Measurements from ENCODE around the gene SNX13. TPM values are rescaled to one million over a fixed set of nuclear protein-coding genes. Genes with fewer than 3 reads are reported as not detected.

The SNX13 gene
- total RNA-seq, 1 donor from 2014 or later = 30.1 TPM

DNA sequence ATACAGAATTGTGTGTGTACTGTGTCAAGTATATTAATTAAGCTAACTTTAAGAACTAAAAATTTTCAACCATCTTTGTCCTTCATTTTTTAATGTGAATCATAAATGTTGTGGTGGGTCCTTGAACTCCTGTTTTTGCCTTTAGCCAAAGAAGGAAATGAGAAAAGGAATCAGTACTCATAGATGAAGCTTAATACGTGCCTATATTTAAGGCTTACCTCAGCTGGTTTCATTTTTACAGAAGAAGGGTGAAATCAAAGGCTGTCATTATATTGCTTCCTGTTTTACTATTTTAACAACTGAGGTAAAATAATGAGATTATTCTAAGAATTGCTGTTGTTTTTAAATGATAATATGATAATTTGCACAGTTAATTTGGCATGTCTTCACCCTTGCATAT lies 6.3 kb upstream of the SNX13 start:
- intact Hi-C loops (cut with micrococcal nuclease) = loop anchor here (10.0 kb wide), 2 partner anchors 1022 to 1192 kb away; partner anchors contain the start of gene TSPAN13

DNA sequence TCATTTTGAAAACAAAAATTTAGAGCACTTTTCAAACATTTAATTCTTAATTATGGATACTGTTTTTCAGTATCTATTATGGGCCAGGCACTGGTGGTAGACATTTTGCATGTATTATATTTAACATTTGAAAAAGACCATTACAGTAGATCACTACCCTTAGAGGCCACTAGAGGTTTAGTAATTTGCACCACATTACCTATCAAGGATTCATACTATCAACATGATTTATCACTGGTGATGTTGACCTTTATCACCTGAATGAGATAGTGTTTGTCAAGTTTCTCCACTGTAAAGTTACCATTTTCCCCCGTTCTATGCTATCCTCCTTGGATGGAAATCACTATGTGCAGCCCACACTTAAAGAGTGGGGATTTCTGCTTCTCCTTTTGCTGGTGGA lies 4.4 kb upstream of the SNX13 start:
- intact Hi-C loops (cut with micrococcal nuclease) = loop anchor here (5.0 to 10.0 kb wide), 5 partner anchors 77 to 1190 kb away; partner anchors contain the start of gene TSPAN13

DNA sequence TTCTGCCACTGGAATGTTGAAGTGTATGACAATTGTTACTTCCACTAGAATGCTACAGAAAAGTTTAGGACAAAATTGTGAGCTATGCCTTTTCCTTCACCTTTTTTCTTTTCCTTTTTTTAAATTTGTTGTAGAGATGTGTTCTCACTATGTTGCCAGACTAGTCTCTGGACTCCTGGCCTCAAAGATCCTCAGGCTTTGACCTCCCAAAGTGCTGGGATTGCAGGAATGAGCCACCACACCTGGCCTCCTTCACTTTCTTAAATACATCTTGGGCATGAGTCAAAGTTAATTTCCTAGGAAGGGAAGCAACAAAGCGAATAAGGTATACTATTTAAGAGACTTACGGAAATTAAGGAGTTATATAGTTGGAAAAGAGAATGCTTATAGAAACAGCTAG lies 2.7 kb upstream of the SNX13 start:
- intact Hi-C loops (cut with micrococcal nuclease) = loop anchor here (5.0 to 10.0 kb wide), 5 partner anchors 76 to 1188 kb away; partner anchors contain the start of gene TSPAN13

DNA sequence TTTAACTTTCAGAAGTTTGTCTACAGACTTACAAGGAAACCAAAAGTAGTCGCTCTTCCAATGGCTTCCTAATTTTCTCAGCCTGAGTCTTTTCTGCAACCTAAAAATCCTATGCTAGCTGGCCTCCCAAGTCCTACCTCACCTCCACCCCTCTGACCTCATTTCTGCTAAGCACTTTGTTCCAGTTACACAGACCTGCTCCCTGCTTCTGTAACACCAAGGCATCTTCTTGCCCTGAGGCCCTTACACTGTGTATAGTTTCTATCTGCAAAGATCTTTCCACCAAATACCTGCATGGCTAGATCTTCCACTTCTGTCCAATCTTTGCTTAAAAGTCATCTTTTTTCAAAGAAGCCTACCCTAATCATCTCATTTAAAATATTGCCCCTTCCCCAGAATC lies 1.9 kb upstream of the SNX13 start:
- intact Hi-C loops (cut with micrococcal nuclease) = loop anchor here (5.0 to 10.0 kb wide), 5 partner anchors 75 to 1187 kb away; partner anchors contain the start of gene TSPAN13

DNA sequence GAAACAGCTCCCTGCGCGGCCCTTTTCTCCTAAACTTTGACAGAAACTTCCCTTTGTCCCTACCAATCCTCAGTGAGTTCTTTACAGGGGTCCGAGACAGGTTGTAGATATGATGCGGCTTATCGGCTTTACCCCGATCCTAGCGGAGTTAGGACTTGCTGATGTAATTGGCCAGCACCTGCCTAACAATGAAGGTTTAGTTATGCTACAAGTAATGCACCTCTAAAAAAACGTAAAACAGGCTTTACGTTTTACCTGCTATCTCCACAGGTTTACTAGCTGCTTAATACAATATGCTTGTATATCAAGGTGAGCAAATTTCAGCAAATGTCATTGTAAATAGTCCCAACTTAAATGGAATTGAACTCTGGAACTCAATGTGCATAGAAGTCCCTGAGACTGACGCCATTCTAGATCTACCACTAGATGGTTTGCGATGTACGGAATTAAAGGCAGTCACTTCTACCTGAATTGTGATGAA lies 697 bp upstream of the SNX13 start:
- intact Hi-C loops (cut with micrococcal nuclease) = loop anchor here (1.0 to 10.0 kb wide), 11 partner anchors 11 to 1767 kb away; partner anchors contain the start of genes AHR, BZW2 and TSPAN13

DNA sequence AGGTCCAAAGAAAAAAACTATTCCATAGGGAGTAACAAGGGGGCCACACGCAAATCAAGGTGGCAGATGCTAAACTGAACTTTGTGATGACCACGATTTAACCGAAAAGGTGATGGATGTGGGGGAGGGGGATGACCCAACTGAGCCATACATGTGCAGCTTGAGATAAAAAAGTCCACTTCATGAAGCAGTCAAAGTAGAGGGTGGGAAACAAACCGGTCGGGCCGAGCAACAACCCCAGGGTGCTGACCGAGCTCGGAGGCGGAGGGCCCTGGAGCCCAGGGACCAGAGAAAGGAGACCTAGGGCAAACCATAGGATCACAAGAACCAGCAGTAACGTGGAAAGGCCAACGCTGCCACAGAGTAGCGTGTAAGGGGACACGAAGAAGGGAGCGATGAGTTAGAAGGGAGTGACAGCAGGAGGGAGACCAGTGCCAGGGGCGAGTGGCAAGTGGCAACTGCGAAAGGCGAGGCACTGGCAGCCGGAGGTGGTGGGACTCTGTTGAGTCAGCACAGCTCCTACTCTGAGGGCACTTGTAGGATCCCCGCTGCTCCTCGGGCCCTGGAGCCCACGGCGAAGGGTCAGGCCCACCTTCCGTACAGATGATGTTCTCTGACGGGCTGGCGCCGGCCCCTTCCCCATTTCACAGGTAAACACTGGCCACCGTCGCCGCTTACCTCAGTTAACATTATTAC lies 540 bp downstream of the SNX13 start:
- intact Hi-C loops (cut with micrococcal nuclease) = loop anchor here (1.0 to 10.0 kb wide), 12 partner anchors 13 to 1519 kb away; partner anchors contain the start of genes AHR, BZW2, CRPPA and TSPAN13

DNA sequence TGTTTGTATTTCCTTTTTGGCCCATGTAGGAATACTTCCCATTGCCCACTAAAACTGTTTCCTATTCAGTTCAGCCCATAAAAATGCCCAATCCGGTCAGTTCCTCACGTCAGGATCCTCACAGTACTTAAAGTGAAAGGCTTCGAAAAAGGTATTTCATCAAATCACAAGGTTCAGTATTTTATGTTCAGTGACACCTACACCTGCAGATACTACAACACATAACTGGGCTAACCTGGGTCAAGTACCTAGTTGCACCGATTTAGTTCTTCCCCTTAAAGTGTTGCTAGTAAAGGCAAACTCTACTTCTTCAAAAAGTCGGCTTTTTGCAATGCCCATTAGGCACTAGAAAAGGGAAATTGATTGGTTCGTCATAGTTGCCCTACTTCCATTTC lies 1.1 kb downstream of the SNX13 start:
- intact Hi-C loops (cut with micrococcal nuclease) = loop anchor here (2.0 to 5.0 kb wide), 2 partner anchors 957 to 1518 kb away; partner anchors contain the start of gene CRPPA

DNA sequence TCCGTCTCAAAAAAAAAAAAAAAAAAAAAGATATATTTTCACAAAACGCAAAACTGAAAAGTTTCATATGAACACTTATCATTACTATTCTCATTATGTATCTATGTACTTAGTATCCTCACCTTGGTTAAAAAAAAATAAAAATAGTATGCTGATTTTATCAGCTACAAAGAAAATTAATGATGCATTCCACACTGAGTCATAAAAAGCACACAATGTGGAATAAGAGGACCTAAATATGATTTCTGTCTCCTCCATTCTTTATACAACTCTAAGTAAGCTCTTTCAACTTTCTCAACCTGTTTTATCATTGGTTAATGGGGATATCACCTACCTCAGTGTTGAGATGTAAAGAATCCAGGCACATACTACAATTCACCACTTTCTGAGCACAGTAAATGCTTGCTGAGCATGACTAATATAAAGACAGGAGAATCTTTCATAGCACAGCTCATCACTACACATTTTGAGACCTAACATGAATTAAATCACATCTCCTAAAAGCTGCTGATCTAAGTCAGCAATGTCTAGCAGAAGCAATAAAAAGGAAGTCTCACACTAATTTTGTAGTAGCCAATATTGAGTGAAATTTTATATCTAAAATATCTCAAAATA lies 2.7 kb downstream of the SNX13 start:
- intact Hi-C loops (cut with micrococcal nuclease) = loop anchor here (2.0 to 5.0 kb wide), 2 partner anchors 955 to 1517 kb away; partner anchors contain the start of gene CRPPA

DNA sequence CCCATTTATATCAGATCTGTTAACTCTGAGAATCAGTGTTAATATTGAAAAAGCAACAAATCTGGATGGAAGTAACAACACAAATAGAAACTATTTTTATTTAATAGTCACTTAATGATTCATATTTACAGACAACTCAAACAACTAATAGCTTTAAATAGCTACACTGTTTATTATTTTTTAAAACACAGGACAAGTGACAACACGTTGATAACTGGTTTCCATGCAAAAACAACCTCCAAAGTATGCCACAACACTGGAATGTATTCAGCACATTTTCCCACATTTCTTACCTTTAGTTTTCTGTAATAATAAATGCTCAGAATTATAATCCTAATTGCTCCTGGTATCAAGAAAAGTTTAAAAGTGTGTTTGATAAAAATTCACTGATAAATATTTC lies 4.0 kb downstream of the SNX13 start:
- intact Hi-C loops (cut with micrococcal nuclease) = loop anchor here (5.0 kb wide), 1 partner anchor 954 kb away; no protein-coding TSS in a partner anchor

DNA sequence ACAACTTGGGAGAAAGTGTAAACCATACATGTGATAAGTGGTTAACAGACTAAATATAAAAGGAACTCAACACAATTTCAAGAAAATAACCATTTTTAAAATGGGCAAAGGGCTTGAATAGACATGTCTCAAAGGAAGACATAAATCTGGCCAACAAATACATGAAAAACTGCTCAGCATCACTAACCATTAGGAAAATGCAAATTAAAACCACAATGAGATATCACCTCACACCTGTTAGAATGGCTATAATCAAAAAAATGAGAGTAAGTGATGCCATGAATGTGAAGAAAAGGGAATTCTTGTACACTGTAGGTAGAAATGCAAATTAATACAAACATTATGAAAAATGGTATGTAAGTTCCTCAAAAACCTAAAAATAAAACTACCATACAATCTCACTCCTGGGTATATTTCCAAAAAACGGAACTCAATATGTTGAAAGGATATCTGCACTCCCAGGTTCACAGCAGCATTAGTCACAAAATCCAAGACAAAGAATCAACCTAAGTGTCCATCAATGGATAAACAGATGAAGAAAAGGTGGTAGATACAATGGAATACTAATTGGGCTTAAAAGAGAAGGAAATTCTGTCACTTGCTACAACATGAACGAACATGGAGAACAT lies 5.6 kb downstream of the SNX13 start:
- intact Hi-C loops (cut with micrococcal nuclease) = loop anchor here (5.0 kb wide), 1 partner anchor 952 kb away; no protein-coding TSS in a partner anchor

DNA sequence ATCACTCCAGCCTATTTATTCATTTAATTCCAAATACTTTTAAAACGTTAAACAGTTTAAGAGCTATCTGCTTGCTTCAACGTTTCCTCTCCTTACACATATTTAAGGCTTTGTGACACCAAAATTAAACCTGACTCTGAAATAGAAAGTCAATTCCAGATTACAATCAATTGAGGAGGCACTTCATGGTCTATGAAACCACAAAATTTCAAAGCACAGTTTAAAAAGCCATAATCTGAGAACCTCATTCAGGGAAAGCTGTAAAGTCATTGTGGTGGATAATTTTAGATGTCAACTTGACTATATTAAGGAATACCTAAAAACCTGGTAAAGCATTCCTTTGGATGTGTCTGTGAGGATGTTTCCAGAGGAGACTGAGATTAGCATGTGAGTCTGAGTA lies 6.2 kb downstream of the SNX13 start:
- intact Hi-C loops (cut with micrococcal nuclease) = no loop called here

DNA sequence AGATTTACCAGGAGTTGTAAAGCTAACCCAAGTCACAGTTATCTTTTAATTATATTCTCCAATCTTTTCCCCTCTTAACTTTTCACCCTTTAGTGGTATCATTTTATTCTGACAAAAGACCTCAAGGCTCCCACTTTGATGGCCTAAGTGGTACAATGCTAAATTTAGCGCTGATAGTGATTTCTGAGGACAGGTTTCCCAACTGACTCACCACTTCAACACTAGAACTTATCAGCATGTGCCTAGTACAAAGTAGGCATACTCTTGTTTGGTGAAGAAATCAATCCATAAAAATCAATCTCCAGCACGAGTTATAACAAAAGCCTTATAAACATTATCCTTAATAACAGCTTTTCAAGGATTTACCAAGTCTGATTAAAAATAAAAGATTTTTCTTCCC lies 7.5 kb downstream of the SNX13 start:
- intact Hi-C loops (cut with micrococcal nuclease) = no loop called here

DNA sequence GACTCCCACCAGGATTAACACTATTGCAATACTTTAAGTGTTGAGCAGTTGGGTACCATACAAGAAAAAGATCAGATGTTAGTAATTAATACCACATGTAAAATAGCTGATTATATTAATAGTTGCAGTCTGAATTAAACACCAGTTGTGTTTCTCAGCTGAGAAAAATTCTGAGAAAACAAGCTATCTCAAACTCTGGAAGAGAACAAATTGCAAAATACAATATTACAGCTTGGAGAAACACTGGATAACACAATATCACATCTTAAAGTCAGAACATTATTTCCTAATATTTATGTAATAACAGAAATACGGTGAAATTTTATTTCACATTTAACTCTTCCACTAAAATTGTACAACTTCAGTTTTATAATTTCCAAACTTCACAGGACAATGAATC lies 9.2 kb downstream of the SNX13 start:
- intact Hi-C loops (cut with micrococcal nuclease) = no loop called here

DNA sequence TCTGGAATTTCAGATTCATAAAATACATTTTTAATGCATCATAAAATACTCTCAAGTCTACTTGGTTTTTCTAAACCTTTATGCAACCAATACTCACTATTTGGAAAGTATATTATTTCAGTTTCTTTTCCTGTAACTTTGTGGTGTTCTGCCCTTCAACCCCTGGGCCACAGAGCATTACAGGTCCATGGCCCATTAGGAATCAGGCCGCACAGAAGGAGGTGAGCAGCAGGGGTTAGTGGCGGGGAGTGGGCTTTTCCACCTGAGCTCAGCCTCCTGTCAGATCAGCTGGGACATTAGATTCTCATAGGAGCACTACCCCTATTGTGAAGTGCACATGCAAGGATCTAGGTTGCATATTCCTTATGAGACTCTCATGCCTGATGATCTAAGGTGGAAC lies 9.7 kb downstream of the SNX13 start:
- intact Hi-C loops (cut with micrococcal nuclease) = no loop called here

DNA sequence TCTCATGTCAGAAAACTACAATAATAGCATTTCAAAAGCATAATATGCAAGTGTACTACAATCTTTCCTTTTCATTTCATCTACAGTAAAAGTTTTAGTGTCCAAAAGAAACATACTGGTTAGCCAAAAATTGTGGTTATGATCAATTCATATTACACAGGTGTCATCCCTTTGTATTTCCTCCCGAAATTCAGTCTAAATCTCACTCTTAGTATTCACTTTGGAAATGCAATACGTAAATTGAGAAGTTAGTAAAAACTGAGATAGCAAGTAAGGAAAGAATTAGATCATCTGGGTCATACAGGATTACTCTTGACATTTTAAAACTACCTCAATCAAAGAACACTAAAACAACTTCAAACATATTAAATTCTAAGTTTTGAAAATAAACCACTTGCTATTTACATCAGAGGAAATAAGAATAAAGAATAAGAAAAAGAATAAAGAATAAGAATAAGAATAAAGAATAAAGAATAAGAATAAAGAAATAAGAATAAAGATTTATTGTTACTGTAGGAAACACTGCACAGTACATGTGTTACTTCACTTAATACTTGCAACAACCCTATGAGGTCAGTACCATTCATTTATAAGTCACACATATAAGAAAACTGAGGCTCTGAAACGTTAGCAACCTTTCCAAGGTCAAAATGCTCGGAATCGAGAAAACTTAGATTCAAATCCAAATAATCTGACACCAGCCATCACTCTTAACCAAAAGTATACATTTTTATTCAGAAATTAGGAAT lies 10.5 kb downstream of the SNX13 start:
- intact Hi-C loops (cut with micrococcal nuclease) = no loop called here

DNA sequence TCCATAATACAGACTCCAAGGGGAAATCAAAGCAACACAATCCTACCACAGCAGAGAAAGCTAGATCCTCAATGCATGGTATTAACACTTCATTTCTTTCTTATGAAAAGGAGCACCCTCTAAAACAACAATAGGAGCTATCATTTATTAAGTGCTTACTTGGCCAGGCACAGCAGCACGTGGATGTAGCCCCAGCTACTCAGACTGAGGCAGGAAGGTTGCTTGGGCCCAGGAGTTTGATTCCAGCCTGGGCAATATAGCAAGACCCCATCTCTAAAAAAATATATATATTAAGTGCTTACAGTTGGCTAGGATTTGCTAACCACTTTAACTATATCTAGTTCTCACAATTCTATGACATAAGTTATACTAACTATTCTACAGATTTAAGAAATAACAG lies 12.2 kb downstream of the SNX13 start:
- intact Hi-C loops (cut with micrococcal nuclease) = no loop called here

DNA sequence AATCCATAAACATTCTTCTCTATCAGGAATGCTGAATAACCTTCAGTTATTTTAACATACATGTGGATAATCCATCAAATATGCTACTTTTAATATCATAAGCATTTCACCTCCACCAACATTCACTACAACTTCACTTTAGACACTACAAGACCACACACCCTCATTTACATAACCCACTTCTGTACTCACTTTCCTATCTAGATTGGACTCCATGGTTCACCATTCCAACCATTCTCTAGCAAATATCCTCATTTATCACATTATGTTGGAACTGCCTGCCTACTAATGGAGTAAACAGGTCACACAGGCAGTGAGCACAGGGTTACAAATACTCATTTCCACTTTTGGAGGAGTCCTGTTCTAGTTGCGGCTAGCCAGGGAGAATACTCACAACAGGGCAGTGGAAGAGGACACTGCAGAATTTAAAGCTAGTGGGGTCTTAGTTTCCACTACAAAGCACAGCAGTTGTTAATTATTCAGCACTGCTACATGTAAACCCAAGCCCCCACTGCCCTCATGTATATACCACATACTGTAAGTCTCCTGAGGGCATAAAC lies 18.4 kb downstream of the SNX13 start:
- intact Hi-C loops (cut with micrococcal nuclease) = no loop called here

DNA sequence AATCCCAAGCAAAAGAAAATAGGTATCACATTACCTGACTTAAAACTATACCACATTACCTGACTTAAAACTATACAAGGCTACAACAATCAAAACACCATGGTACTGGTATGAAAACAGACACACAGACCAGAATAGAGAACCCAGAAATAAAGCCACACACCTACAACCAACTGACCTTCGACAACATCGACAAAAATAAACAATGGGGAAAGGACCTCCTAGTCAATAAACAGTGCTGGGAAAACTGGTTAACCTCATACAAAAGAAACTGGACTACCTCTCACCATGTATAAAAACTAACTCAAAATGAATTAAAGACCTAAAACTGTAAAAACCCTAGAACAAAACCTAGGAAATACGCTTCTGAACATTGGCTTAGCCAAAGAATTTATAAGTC lies 22.5 kb downstream of the SNX13 start:
- intact Hi-C loops (cut with micrococcal nuclease) = no loop called here

DNA sequence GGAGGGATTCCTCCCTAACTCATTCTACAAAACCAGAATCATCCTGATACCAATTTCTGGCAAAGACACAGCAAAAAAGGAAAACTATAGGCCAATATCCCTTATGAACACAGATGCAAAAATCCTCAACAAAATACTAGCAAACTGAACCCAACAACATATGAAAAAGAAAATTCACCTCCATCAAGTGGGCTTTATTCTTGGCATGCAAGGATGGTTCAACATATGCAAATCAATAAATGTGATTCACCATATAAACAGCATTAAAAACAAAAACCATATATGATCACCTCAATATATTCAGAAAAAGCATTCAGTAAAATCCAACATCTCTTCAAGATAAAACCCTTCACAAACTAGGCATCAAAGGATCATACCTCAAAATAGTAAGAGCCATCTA lies 23.5 kb downstream of the SNX13 start:
- intact Hi-C loops (cut with micrococcal nuclease) = no loop called here

DNA sequence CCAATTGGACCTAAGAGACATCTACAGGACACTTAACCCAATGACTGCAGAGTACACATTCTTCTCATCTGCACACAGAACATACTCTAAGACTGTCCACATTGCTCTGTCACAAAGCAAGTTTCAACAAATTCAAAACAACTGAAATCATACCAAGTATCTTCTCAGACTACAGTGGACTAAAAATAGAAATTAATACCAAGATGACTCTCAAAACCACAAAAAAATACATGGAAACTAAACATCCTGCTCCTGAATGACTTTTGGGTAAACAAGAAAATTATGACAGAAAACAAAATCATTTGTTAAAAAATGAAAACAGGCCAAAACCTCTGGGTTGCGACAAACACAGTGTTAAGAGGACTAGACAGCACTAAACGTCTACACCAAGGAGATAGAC lies 24.5 kb downstream of the SNX13 start:
- intact Hi-C loops (cut with micrococcal nuclease) = no loop called here

DNA sequence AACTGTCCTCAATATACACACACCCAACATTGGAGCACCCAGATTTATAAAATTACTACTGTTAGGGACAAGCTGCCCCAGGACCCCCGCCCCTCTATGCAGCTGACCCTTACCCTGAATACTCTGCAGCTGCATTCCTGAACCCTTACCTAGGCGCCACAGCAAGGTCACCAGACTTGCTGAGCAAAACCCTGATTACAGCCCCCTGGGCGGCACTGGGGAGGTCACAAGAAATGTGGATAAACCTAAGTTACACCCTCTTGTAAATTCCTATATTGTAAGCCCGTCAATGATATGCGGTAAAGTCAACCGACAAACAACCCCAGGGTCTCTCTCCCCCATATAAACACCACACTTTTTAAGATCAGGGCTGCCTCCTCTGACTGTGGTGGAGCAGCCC lies 25.1 kb downstream of the SNX13 start:
- intact Hi-C loops (cut with micrococcal nuclease) = no loop called here

All from T-helper 1 cell treated with Interleukin-12 subunit alpha and Interleukin-12 subunit beta and Interleukin-4 antibody, amounts not matched to agents 30 ng/mL and 1 ng/mL, for 36 hours (primary cell).